Caco-2 (cell line): ENCODE results near the gene PLCB4. TPM values are rescaled to one million over a fixed set of nuclear protein-coding genes. Genes with fewer than 3 reads are reported as not detected.

Source experiments
- BruUV-seq: library from RNA; stranded (reverse); fragments of 400-500 nt; replicated peaks from 2 replicates; lab custom pipeline; 2021; lab: Mats Ljungman, UMichigan
- CTCF ChIA-PET: fragments of 300-600 bp; sonication (Branson Sonifier 250); formaldehyde crosslinking; loops from one replicate; lab custom pipeline; 2022; ENCODE audit warnings: antibody characterized with exemption; lab: Charles Lee
- POLR2A ChIA-PET: fragments of 300-600 bp; sonication (Branson Sonifier 250); formaldehyde crosslinking; loops from one replicate; lab custom pipeline; 2022; ENCODE audit warnings: antibody characterized with exemption; lab: Charles Lee
- DNase-seq, 2 experiments: peaks; one replicate each; pipeline versions ENCODE4 v3.0.0 to v3.0.0-alpha.2; 2020 to 2022
- H3K27me3 ChIP-seq: replicated peaks from 2 replicates; pipeline ENCODE4 v1.6.0; 2011; ENCODE audit warnings: low read length; ENCODE audit not compliant: control insufficient read depth, insufficient read depth
- H3K36me3 ChIP-seq: 2 replicates; pipeline ENCODE4 v1.5.1; 2011; ENCODE audit warnings: low read length; ENCODE audit not compliant: control insufficient read depth, insufficient read depth
- H3K4me1 ChIP-seq: fragments of 250-450 bp; sonication (Bioruptor Pico); 2 replicates; pipeline ENCODE4 v1.5.1; 2020; ENCODE audit warnings: mild to moderate bottlenecking
- H3K4me3 ChIP-seq: 2 replicates; pipeline ENCODE4 v1.5.1; 2011; ENCODE audit warnings: low read depth, mild to moderate bottlenecking, control low read depth, low read length
- H3K9me3 ChIP-seq: fragments of 250-450 bp; sonication (Bioruptor Pico); 2 replicates; pipeline ENCODE4 v1.5.1; 2020; ENCODE audit warnings: mild to moderate bottlenecking, moderate library complexity
- H3K27ac Mint-ChIP-seq: one replicate; pipeline ENCODE4 v1.8.0; 2022; ENCODE audit warnings: mixed read lengths; ENCODE audit not compliant: unreplicated experiment
- H3K27me3 Mint-ChIP-seq: one replicate; pipeline ENCODE4 v1.8.0; 2022; ENCODE audit warnings: mixed read lengths; ENCODE audit not compliant: insufficient read depth, unreplicated experiment
- H3K36me3 Mint-ChIP-seq: one replicate; pipeline ENCODE4 v1.8.0; 2022; ENCODE audit warnings: mild to moderate bottlenecking, mixed read lengths; ENCODE audit not compliant: insufficient read depth, unreplicated experiment
- H3K4me1 Mint-ChIP-seq: one replicate; pipeline ENCODE4 v1.8.0; 2022; ENCODE audit warnings: low read depth, mixed read lengths; ENCODE audit not compliant: unreplicated experiment
- H3K4me3 Mint-ChIP-seq: one replicate; pipeline ENCODE4 v1.8.0; 2022; ENCODE audit warnings: mild to moderate bottlenecking, moderate library complexity, mixed read lengths; ENCODE audit not compliant: unreplicated experiment
- H3K9me3 Mint-ChIP-seq: one replicate; pipeline ENCODE4 v1.8.0; 2022; ENCODE audit warnings: mixed read lengths; ENCODE audit not compliant: unreplicated experiment
- CTCF ChIP-seq, 2 experiments: fragments of 200-600 bp in 1 of 2; IDR thresholded peaks; 1 replicate in 1 of 2; 2 replicates in 1 of 2; pipeline versions ENCODE4 v1.5.1 to v1.8.0; 2011 to 2022; ENCODE audit warnings: antibody characterized with exemption in 1 of 2, control low read depth in 1 of 2, inconsistent platforms in 1 of 2, low read depth in 1 of 2, low read length in 1 of 2, mild to moderate bottlenecking in 1 of 2, moderate library complexity in 1 of 2; ENCODE audit not compliant: insufficient read depth in 1 of 2, severe bottlenecking in 1 of 2, unreplicated experiment in 1 of 2
- intact Hi-C: fragments of 100-400 bp; cut with micrococcal nuclease; formaldehyde crosslinking; loops from one replicate; pipeline ENCODE4 v1.10.0; 2022; ENCODE audit not compliant: unreplicated experiment
- total RNA-seq: library from RNA; stranded (reverse); gene quantifications from 2 replicates; pipeline ENCODE4 v1.2.3, GENCODE V29; 2022

PLCB4 gene
- total RNA-seq, 1 experiment from 2014 or later: 3.0 TPM

GRCh38 chr20:9453201-9453600 is 384.3 kb downstream of the PLCB4 start:
- H3K27ac Mint-ChIP-seq: no peak overlapping the region
- H3K4me3 Mint-ChIP-seq: no peak overlapping the region
- H3K27me3 Mint-ChIP-seq: peaks cover 4% of the 10 kb centered on the region
- ChIA-PET CTCF (no interaction called here), POLR2A (no interaction called here)
- H3K9me3 Mint-ChIP-seq: no peaks in the 10 kb centered on the region
- Histone ChIP-seq H3K27me3 (no peaks in the 10 kb centered on the region), H3K36me3 (no peaks in the 10 kb centered on the region), H3K4me1 (no peaks in the 10 kb centered on the region), H3K9me3 (no peaks in the 10 kb centered on the region), H3K4me3 (no peak overlapping the region)
- no peaks in the 10 kb centered on the region for H3K36me3 Mint-ChIP-seq
- no TSS peak for BruUV-seq
- H3K4me1 Mint-ChIP-seq: no peaks in the 10 kb centered on the region
- no peak for DNase-seq
- intact Hi-C loops: no loop called here
- no peak for TF ChIP-seq CTCF (IDR thresholded peaks at IDR 0.05; ENCODE audit: insufficient read depth in 1 of 2, low read depth in 1 of 2, low read length in 1 of 2, severe bottlenecking in 1 of 2, unreplicated experiment in 1 of 2)

- Mint-ChIP-seq H3K4me3 (no peak overlapping the region), H3K36me3 (no peaks in the 10 kb centered on the region), H3K27me3 (peaks cover 4% of the 10 kb centered on the region), H3K27ac (no peak overlapping the region), H3K9me3 (no peaks in the 10 kb centered on the region), H3K4me1 (no peaks in the 10 kb centered on the region)
- POLR2A ChIA-PET: no interaction called here
- H3K27me3 ChIP-seq: no peaks in the 10 kb centered on the region
- intact Hi-C loops: no loop called here
- no peaks in the 10 kb centered on the region for H3K4me1 ChIP-seq
- H3K9me3 ChIP-seq: no peaks in the 10 kb centered on the region
- BruUV-seq: no TSS peak
- TF ChIP-seq CTCF (IDR thresholded peaks at IDR 0.05; ENCODE audit: insufficient read depth in 1 of 2, low read depth in 1 of 2, low read length in 1 of 2, severe bottlenecking in 1 of 2, unreplicated experiment in 1 of 2): no peak
- no peak overlapping the region for H3K4me3 ChIP-seq
- CTCF ChIA-PET: no interaction called here
- no peak for DNase-seq
- no peaks in the 10 kb centered on the region for H3K36me3 ChIP-seq
Measured at GRCh38 chr20:9454791-9455190, 385.9 kb downstream of the PLCB4 start.

GRCh38 chr20:9457136-9457535 is 388.2 kb downstream of the PLCB4 start:
- Mint-ChIP-seq H3K9me3 (no peaks in the 10 kb centered on the region), H3K4me1 (no peaks in the 10 kb centered on the region), H3K36me3 (no peaks in the 10 kb centered on the region), H3K27ac (no peak overlapping the region), H3K4me3 (no peak overlapping the region), H3K27me3 (peaks cover 4% of the 10 kb centered on the region)
- no peak for DNase-seq
- ChIA-PET CTCF (no interaction called here), POLR2A (no interaction called here)
- Histone ChIP-seq H3K4me1 (no peaks in the 10 kb centered on the region), H3K4me3 (no peak overlapping the region), H3K9me3 (no peaks in the 10 kb centered on the region), H3K36me3 (no peaks in the 10 kb centered on the region), H3K27me3 (no peaks in the 10 kb centered on the region)
- intact Hi-C loops: no loop called here
- TF ChIP-seq CTCF (IDR thresholded peaks at IDR 0.05; ENCODE audit: insufficient read depth in 1 of 2, low read depth in 1 of 2, low read length in 1 of 2, severe bottlenecking in 1 of 2, unreplicated experiment in 1 of 2): no peak
- no TSS peak for BruUV-seq
